HCT116 (cell line): Measurements from ENCODE around the gene ENHO. TPM values are rescaled to one million over a fixed set of nuclear protein-coding genes. Genes with fewer than 3 reads are reported as not detected.

Experiments used
- ATAC-seq: fragments of 200-7000 bp; cut with Tn5 transposase; 2 replicates; pipeline ENCODE4 v1.9.1; 2020; ENCODE audit warnings: mild to moderate bottlenecking, moderate library complexity
- BruUV-seq: library from RNA; stranded (reverse); fragments of 400-500 nt; replicated peaks from 2 replicates; lab custom pipeline; 2021; lab: Mats Ljungman, UMichigan
- CTCF ChIA-PET: fragments of 300-600 bp; sonication (Branson Sonifier 250); formaldehyde crosslinking; loops from one replicate; lab custom pipeline; 2021; ENCODE audit warnings: antibody characterized with exemption; lab: Charles Lee
- POLR2A ChIA-PET: fragments of 300-600, 350-600 bp; sonication (Branson Sonifier 250); formaldehyde crosslinking; loops from one replicate; lab custom pipeline; 2021; ENCODE audit warnings: antibody characterized with exemption; lab: Charles Lee
- RAD21 ChIA-PET, 2 experiments: fragments of 300-600 bp; sonication (Branson Sonifier 250); formaldehyde crosslinking; loops; one replicate each; lab custom pipeline; 2023; ENCODE audit warnings: low total read pairs in 2 of 2; ENCODE audit not compliant: uncharacterized antibody in 2 of 2, unreplicated experiment in 2 of 2, low non-redundant PET in 1 of 2; lab: Charles Lee
- DNase-seq: peaks from one replicate; pipeline ENCODE4 v3.0.0-alpha.2; 2010; ENCODE audit warnings: low read depth, low spot score
- H2AFZ ChIP-seq: fragments of 200-600 bp; shearing (Covaris generic), sonication (generic); 2 replicates; pipeline ENCODE4 v1.6.1; 2017; ENCODE audit warnings: low read depth, mixed run types, mixed read lengths, antibody characterized with exemption, low read length; ENCODE audit not compliant: poor library complexity, severe bottlenecking
- H3K27ac ChIP-seq: 2 replicates; pipeline ENCODE4 v1.5.1; 2012; ENCODE audit warnings: low read depth, low read length
- H3K27me3 ChIP-seq: fragments of 200-600 bp; sonication (generic); 2 replicates; pipeline ENCODE4 v1.6.1; 2016; ENCODE audit warnings: mixed run types, low read length, mixed read lengths; ENCODE audit not compliant: insufficient read depth
- H3K36me3 ChIP-seq, 2 experiments: fragments of 200-500 bp in 1 of 2; fragments of 200-600 bp in 1 of 2; sonication (Bioruptor generic) in 1 of 2; sonication (generic) in 1 of 2; 2 replicates each; pipeline versions ENCODE4 v1.5.1 to v1.6.1; 2014 to 2016; ENCODE audit warnings: low read length in 2 of 2, inconsistent platforms in 1 of 2, mixed read lengths in 1 of 2, mixed run types in 1 of 2; ENCODE audit not compliant: insufficient read depth in 2 of 2, control insufficient read depth in 1 of 2
- H3K4me1 ChIP-seq, 2 experiments: fragments of 200-600 bp in 1 of 2; sonication (generic) in 1 of 2; 2 replicates each; pipeline versions ENCODE4 v1.5.1 to v1.6.1; 2012 to 2017; ENCODE audit warnings: low read length in 2 of 2, inconsistent platforms in 1 of 2, mild to moderate bottlenecking in 1 of 2, mixed read lengths in 1 of 2, mixed run types in 1 of 2, moderate library complexity in 1 of 2; ENCODE audit not compliant: insufficient read depth in 2 of 2, control insufficient read depth in 1 of 2
- H3K4me2 ChIP-seq: fragments of 200-600 bp; sonication (generic); 2 replicates; pipeline ENCODE4 v1.6.1; 2017; ENCODE audit warnings: mixed run types, low read length, mixed read lengths
- H3K4me3 ChIP-seq, 2 experiments: fragments of 200-600 bp in 1 of 2; sonication (generic) in 1 of 2; replicated peaks in 1 of 2; 2 replicates each; pipeline ENCODE4 v1.5.1; 2011 to 2016; ENCODE audit warnings: low read length in 2 of 2, control low read depth in 1 of 2, low read depth in 1 of 2, mild to moderate bottlenecking in 1 of 2, mixed read lengths in 1 of 2, mixed run types in 1 of 2
- H3K79me2 ChIP-seq: fragments of 200-600 bp; sonication (generic); 2 replicates; pipeline ENCODE4 v1.6.1; 2017; ENCODE audit warnings: mild to moderate bottlenecking, mixed run types, low read length, moderate library complexity, mixed read lengths; ENCODE audit not compliant: insufficient read depth
- H3K9ac ChIP-seq: fragments of 200-600 bp; sonication (generic); 2 replicates; pipeline ENCODE4 v1.6.1; 2016; ENCODE audit warnings: low read length, mixed read lengths
- H3K9me2 ChIP-seq: fragments of 200-600 bp; sonication (generic), shearing (Covaris generic); 2 replicates; pipeline ENCODE4 v1.6.1; 2017; ENCODE audit warnings: mixed run types, mild to moderate bottlenecking, moderate library complexity; ENCODE audit not compliant: insufficient read depth
- H3K9me3 ChIP-seq, 2 experiments: fragments of 200-500 bp in 1 of 2; fragments of 200-600 bp in 1 of 2; sonication (Bioruptor generic) in 1 of 2; sonication (generic) in 1 of 2; 2 replicates each; pipeline ENCODE4 v1.6.1; 2014 to 2017; ENCODE audit warnings: low read length in 2 of 2, mixed read lengths in 2 of 2, inconsistent platforms in 1 of 2, low read depth in 1 of 2, mild to moderate bottlenecking in 1 of 2, mixed run types in 1 of 2, moderate library complexity in 1 of 2; ENCODE audit not compliant: control insufficient read depth in 1 of 2, insufficient read depth in 1 of 2
- H4K20me1 ChIP-seq: fragments of 200-600 bp; sonication (generic), shearing (Covaris generic); 2 replicates; pipeline ENCODE4 v1.6.1; 2017; ENCODE audit warnings: mixed run types, mild to moderate bottlenecking, moderate library complexity; ENCODE audit not compliant: insufficient read depth
- ATF3 ChIP-seq: IDR thresholded peaks from 2 replicates; pipeline ENCODE4 v1.6.1; 2012
- CEBPB ChIP-seq: IDR thresholded peaks from 2 replicates; pipeline ENCODE4 v1.6.1; 2012; ENCODE audit warnings: low read depth
- CTCF ChIP-seq, 3 experiments: fragments of 200-600 bp in 1 of 3; sonication (generic) in 1 of 3; IDR thresholded peaks in 2 of 3; conservative IDR thresholded peaks in 1 of 3; 2 replicates each; pipeline ENCODE4 v1.5.1; 2012 to 2017; ENCODE audit warnings: low read depth in 2 of 3, low read length in 2 of 3, antibody characterized with exemption in 1 of 3, borderline replicate concordance in 1 of 3, control low read depth in 1 of 3, mild to moderate bottlenecking in 1 of 3, mixed read lengths in 1 of 3, mixed run types in 1 of 3, moderate library complexity in 1 of 3; ENCODE audit not compliant: insufficient read depth in 1 of 3
- EGR1 ChIP-seq: IDR thresholded peaks from 2 replicates; pipeline ENCODE4 v1.6.1; 2012; ENCODE audit warnings: low read depth
- EZH2 ChIP-seq: fragments of 200-600 bp; sonication (generic); IDR thresholded peaks from 2 replicates; pipeline ENCODE4 v1.6.1; 2017; ENCODE audit warnings: antibody characterized with exemption, mixed run types
- FOSL1 ChIP-seq: IDR thresholded peaks from 2 replicates; pipeline ENCODE4 v1.6.1; 2012; ENCODE audit warnings: low read depth
- JUND ChIP-seq: IDR thresholded peaks from 2 replicates; pipeline ENCODE4 v1.6.1; 2012
- MAX ChIP-seq: IDR thresholded peaks from 2 replicates; pipeline ENCODE4 v1.6.1; 2012
- POLR2A ChIP-seq: IDR thresholded peaks from 2 replicates; pipeline ENCODE4 v1.7.0; 2011; ENCODE audit warnings: borderline replicate concordance; ENCODE audit not compliant: insufficient read depth, insufficient read length; ENCODE audit errors: extremely low read depth
- RAD21 ChIP-seq: IDR thresholded peaks from 2 replicates; pipeline ENCODE4 v1.6.1; 2012; ENCODE audit warnings: low read depth, mild to moderate bottlenecking
- SIN3A ChIP-seq: IDR thresholded peaks from 2 replicates; pipeline ENCODE4 v1.6.1; 2012; ENCODE audit warnings: low read depth
- ZNF274 ChIP-seq: fragments of 200-500 bp; sonication (Bioruptor generic); IDR thresholded peaks from 2 replicates; pipeline ENCODE4 v1.6.1; 2014; ENCODE audit warnings: mild to moderate bottlenecking, low read depth, low read length, inconsistent platforms
- intact Hi-C: fragments of 100-400 bp; cut with micrococcal nuclease; formaldehyde crosslinking; loops from 2 replicates; pipeline ENCODE4 v1.10.0; 2022
- total RNA-seq: library from RNA; stranded (reverse); gene quantifications from one replicate; pipeline ENCODE4 v1.2.1, GENCODE V29; 2021; ENCODE audit not compliant: unreplicated experiment

The ENHO gene
- total RNA-seq, 1 experiment from 2014 or later, result 6.1 TPM

- no peaks in the 10 kb centered on the region for H3K9me3 ChIP-seq
- H3K4me2 ChIP-seq, result no peak overlapping the region
- no peaks in the 10 kb centered on the region for H3K9me2 ChIP-seq
- CTCF ChIA-PET, result no interaction called here
- H3K79me2 ChIP-seq, result no peaks in the 10 kb centered on the region
- POLR2A ChIA-PET, result no interaction called here
- DNase-seq (no peak), ATAC-seq (no peak)
- BruUV-seq, result no TSS peak
- peaks cover 0 to 6% of the 10 kb centered on the region in 2 experiments; a peak in 1 of 4 replicates for H3K4me1 ChIP-seq
- no peaks in the 10 kb centered on the region for H3K36me3 ChIP-seq
- no peaks in the 10 kb centered on the region for H3K27me3 ChIP-seq
- H3K9ac ChIP-seq, result no peak overlapping the region
- no peaks in the 10 kb centered on the region for H4K20me1 ChIP-seq
- TF ChIP-seq ZNF274 (no peak), EGR1 (no peak), EZH2 (no peak), MAX (no peak), ATF3 (no peak), SIN3A (no peak), POLR2A (no peak), RAD21 (no peak), FOSL1 (no peak), JUND (no peak), CTCF (IDR thresholded peaks at IDR 0.05 in 2 of 3, conservative IDR thresholded peaks at IDR 0.05 in 1 of 3; ENCODE audit: borderline replicate concordance in 1 of 3, insufficient read depth in 1 of 3, low read depth in 2 of 3, low read length in 2 of 3) (no peak), CEBPB (no peak)
- intact Hi-C loops, result no loop called here
- no peak overlapping the region for H3K4me3 ChIP-seq
- RAD21 ChIA-PET, result no interaction called here
- no peak overlapping the region for H3K27ac ChIP-seq
- no peak overlapping the region for H2AFZ ChIP-seq
These were observed 14.8 kb downstream of the ENHO start for GRCh38 chr9:34507966-34508365.
